Tibial nerve (tissue), 4 donors: Measurements from ENCODE around the gene SLIT3.

Experiments used
- EP300 ChIP-seq, 2 donors: sonication (generic); formaldehyde crosslinking; IDR thresholded peaks; one replicate each; pipeline ENCODE4 v1.6.1; 2017; ENCODE audit warnings: antibody characterized with exemption in 2 of 2, mild to moderate bottlenecking in 1 of 2
- TF ChIP-seq, protein P1 (sequence below), 5 experiments: fragments of 200-600 bp in 3 of 5; fragments of 450-650 bp in 2 of 5; sonication (generic) in 3 of 5; IDR thresholded peaks; one replicate each; pipeline ENCODE4 v1.5.1; 2016 to 2019; ENCODE audit warnings: antibody characterized with exemption in 5 of 5, mild to moderate bottlenecking in 3 of 5, moderate library complexity in 2 of 5

DNA sequence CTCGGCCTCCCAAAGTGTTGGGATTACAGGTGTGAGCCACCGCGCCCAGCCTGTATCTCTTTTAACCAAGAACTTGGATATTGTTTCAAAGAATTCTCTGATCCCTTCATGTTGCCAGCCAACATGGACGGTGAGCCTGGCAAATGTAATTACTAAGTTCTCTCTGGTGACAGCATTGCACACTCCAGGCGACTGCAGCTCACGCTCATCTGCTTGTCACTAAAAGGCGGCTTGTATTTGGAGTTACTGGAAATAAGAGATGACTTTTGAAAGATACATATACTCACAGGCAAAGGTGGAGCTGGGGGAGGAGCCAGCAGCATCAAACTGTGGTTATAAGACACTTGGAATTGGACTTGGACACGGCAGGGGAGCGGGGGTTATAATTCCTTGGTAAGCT is 172.3 kb downstream of the SLIT3 start:
- TF ChIP-seq, protein P1, sequence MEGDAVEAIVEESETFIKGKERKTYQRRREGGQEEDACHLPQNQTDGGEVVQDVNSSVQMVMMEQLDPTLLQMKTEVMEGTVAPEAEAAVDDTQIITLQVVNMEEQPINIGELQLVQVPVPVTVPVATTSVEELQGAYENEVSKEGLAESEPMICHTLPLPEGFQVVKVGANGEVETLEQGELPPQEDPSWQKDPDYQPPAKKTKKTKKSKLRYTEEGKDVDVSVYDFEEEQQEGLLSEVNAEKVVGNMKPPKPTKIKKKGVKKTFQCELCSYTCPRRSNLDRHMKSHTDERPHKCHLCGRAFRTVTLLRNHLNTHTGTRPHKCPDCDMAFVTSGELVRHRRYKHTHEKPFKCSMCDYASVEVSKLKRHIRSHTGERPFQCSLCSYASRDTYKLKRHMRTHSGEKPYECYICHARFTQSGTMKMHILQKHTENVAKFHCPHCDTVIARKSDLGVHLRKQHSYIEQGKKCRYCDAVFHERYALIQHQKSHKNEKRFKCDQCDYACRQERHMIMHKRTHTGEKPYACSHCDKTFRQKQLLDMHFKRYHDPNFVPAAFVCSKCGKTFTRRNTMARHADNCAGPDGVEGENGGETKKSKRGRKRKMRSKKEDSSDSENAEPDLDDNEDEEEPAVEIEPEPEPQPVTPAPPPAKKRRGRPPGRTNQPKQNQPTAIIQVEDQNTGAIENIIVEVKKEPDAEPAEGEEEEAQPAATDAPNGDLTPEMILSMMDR (IDR thresholded peaks at IDR 0.05), result no peak
- TF ChIP-seq EP300 (IDR thresholded peaks at IDR 0.05), result no peak
